Superior temporal gyrus (tissue), 1 donor: Measurements from ENCODE around the gene ZNF625.
"Not testable (repeated sequence)": the region's sequence is repeated elsewhere in the genome, so short reads cannot be mapped to it uniquely, and the experiment has no call there.

Experiments used
- DNase-seq: peaks from one replicate; pipeline ENCODE4 v3.0.0-alpha.2; 2016; ENCODE audit errors: extremely low spot score

Gene ZNF625

GRCh38 chr19:12137221-12137940 lies 19.2 kb downstream of the ZNF625 start:
- DNase-seq: no peak

GRCh38 chr19:12133069-12133468 lies 23.5 kb downstream of the ZNF625 start:
- no peak for DNase-seq

DNA sequence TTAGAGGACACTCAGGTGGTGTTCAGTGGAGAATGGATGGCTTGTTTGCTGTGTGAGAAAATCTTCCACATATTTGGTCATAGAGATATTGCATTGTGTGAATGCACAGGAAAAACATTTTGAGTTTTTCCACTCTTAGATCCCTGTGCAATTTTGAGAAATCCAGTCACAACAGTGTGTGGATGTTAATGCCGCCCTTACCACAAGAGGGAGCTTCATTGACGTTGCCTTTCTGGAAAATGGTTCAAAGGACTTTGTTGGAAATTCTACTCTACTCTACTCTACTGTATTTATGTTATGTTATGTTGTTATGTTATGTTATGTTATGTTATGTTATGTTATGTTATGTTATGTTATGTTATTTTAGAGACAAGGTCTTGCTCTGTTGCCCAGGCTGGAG lies 29.8 kb downstream of the ZNF625 start:
- peak; percentile 35 for DNase-seq

DNA sequence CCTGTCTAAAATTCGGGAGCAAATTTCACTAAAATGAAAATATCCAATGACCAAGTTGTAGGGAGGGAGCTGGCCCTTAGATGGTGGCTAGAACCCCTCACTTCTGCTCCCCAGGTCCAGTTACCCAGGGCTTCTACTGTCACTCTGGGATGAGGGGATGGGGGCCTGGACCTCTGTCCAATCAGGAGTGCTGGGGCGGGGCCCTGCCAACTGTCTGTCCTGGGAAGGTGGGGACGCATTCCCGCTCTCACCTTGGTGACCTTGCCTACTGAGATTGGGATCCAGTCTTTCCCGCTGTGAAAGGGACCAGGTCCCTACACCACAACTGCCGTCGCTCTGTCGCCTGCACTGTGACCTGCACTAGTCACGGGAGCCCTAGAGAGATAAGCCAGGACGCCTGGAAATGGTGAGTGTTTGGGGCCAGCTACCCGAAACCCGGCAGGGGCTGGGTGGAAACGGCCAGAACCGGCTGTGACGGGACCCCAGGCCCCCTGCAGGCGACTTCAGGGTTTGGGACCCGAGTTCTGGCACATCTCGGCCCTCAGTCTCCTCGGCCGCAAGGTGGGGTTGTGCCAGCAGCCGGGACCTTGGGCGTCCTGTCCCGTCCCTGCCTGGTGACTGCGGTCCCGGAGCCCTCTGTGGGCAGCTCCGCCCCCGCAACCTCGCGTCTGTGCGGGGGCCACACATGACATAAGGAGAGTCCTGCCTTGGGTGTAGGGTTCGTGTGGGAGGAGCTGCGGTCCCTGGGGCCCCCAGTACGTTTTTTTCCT lies 39.1 kb downstream of the ZNF625 start:
- no peak for DNase-seq

DNA sequence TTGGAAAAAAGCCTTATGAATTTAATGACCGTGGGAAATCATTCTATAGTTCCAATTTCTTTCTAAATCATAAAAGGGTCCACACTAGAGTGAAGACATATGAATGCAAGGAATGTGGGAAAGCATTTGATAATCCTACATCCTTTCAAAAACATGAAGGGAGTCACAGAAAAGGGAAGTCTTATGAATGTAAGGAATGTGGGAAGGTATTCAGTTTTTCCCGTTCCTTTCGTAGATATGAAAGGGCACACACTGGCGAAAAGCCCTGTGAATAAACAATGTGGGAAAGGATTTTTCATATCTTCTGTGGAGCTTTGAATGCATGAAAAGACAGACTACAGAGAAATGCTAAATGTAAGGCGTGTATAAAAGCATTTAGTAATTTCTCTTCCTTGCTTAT lies 43.4 kb downstream of the ZNF625 start:
- no peak for DNase-seq

- no peak for DNase-seq
Observed at GRCh38 chr19:12112701-12113100, 43.8 kb downstream of the ZNF625 start.

DNA sequence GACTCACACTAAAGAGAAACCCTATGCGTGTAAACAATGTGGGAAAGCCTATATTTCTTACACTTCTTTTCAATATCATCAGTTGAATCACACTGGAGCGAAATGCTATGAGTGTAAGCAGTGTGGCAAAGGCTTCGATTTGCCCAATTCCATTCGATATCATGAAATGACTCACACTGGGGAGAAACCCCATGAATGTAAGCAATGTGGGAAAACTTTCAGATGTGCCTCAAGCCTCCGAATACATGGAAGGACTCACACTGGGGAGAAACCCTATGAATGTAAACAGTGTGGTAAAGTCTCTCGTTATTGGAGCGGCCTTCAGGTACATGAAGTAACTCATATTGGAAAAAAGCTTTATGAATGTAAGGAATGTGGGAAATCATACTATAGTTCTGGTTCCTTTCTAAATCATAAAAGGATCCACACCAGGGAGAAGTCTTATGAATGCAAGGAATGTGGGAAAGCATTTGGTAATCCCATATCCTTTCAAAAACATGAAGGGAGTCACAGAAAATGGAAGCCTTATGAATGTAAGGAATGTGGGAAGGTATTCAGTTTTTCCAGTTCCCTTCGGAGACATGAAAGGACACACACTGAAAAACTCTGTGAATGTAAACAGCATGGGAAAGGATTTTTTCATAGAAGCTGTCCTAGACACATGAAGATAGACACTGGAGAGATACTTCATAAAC lies 44.4 kb downstream of the ZNF625 start:
- DNase-seq: no peak

GRCh38 chr19:12111176-12111575 lies 45.4 kb downstream of the ZNF625 start:
- no peak for DNase-seq

- DNase-seq: not testable (repeated sequence)
Observed at GRCh38 chr19:12103909-12104308, 52.6 kb downstream of the ZNF625 start.

DNA sequence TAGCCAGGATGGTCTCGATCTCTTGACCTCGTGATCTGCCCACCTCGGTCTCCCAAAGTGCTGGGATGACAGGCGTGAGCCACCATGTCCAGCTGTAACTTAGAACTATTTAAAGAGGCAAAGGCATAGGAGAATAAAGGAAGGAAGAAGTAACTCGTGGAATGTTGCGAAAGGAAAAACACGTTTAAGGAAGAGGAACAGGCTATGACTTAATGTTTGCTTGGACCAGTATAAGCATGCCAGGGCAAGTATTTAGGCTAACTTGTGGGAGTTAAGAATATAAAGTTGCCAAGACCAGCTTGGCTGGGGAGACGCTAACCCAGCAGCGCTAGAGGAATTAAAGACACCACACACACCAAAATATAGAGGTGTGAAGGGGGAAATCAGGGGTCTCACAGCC lies 58.5 kb downstream of the ZNF625 start:
- DNase-seq: no peak

GRCh38 chr19:12095111-12095790 lies 61.3 kb downstream of the ZNF625 start:
- no peak for DNase-seq
